ENCODE data around the gene EPB41L2. TPM values are rescaled to one million over a fixed set of nuclear protein-coding genes. Genes with fewer than 3 reads are reported as not detected.

EPB41L2 gene
- total and polyA plus RNA-seq, 2 experiments from 2014 or later = 76.2 to 91.7 TPM

GRCh38 chr6:130865793-130866192 is 197.3 kb downstream of the EPB41L2 start:
- Histone ChIP-seq H3K27me3 (ENCODE audit: insufficient read depth) (no peaks in the 10 kb centered on the region), H3K27ac (ENCODE audit: low read depth) (no peak overlapping the region), H2AFZ (no peak overlapping the region), H3K4me1 (ENCODE audit: insufficient read depth) (peaks cover 6% of the 10 kb centered on the region; the same call in 1 of the 2 replicates), H3K4me2 (no peak overlapping the region), H3F3A (replicated peaks; ENCODE audit: low read depth) (no peaks in the 10 kb centered on the region), H3K9me2 (ENCODE audit: insufficient read depth) (no peaks in the 10 kb centered on the region), H3K4me3 (no peak overlapping the region), H3K36me3 (ENCODE audit: insufficient read depth) (peaks cover 3% of the 10 kb centered on the region; the same call in 1 of the 2 replicates), H3K79me2 (replicated peaks; ENCODE audit: insufficient read depth) (no peaks in the 10 kb centered on the region), H4K20me1 (replicated peaks; ENCODE audit: insufficient read depth) (no peaks in the 10 kb centered on the region)
- Mint-ChIP-seq H3K4me3 (no peak overlapping the region), H3K9me3 (no peaks in the 10 kb centered on the region), H3K27ac (no peak overlapping the region), H3K4me1 (peaks cover 25% of the 10 kb centered on the region), H3K27me3 (ENCODE audit: insufficient read depth, low read depth, poor library complexity) (peaks cover 4% of the 10 kb centered on the region), H3K36me3 (ENCODE audit: low read depth) (peaks cover 19% of the 10 kb centered on the region)
- DNase-seq (ENCODE audit: low spot score) (no peak), ATAC-seq (no peak)
- TF ChIP-seq ZNF331 (CRISPR knock-in tag; IDR thresholded peaks at IDR 0.05; ENCODE audit: low read depth) (no peak), EZH2phosphoT487 (IDR thresholded peaks at IDR 0.05; ENCODE audit: unreplicated experiment) (no peak), POLR2AphosphoS5 (IDR thresholded peaks at IDR 0.05; ENCODE audit: low read depth) (no peak), CREB1 (CRISPR knock-in tag; IDR thresholded peaks at IDR 0.05; ENCODE audit: low read depth) (no peak), CTCF (conservative IDR thresholded peaks at IDR 0.05; ENCODE audit: low read depth in 2 of 2) (no peak), ETS1 (IDR thresholded peaks at IDR 0.05) (no peak), STAT1 (IDR thresholded peaks at IDR 0.05; ENCODE audit: unreplicated experiment) (no peak), ZNF462 (CRISPR knock-in tag; IDR thresholded peaks at IDR 0.05) (no peak), NANOG (IDR thresholded peaks at IDR 0.05; ENCODE audit: borderline replicate concordance) (no peak), JUNB (IDR thresholded peaks at IDR 0.05; ENCODE audit: unreplicated experiment) (no peak), ZNF114 (CRISPR knock-in tag; IDR thresholded peaks at IDR 0.05) (no peak), EZH2 (IDR thresholded peaks at IDR 0.05; ENCODE audit: low read depth, unreplicated experiment) (no peak), REST (IDR thresholded peaks at IDR 0.05; ENCODE audit: unreplicated experiment) (no peak)

Data from GM23338 (cell line).